ENCODE data around the gene WWOX. TPM values are rescaled to one million over a fixed set of nuclear protein-coding genes. Genes with fewer than 3 reads are reported as not detected.

WWOX gene
- total and polyA plus RNA-seq, 3 donors from 2014 or later = 20.6 to 76.7 (median 64.1) TPM

DNA sequence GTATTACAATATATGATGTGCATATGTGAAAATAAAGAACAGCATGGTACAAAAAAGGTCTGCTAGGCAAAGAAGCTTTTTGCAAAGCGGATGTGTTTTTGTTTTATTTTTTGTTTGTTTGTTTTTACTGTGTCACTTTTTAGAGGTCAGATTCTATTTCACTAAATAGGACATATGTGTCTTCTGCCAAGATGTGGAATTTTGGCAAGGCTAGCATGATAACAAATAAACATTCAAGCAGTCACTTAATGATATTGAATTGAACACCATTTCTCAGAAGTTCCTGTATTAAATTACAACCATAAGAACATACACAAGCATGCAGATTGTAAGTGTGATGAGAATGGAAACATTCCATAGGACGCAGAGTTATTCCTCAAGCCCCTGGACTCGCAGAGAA, 492.7 kb downstream of the WWOX start:
- DNase-seq = no peak
- TF ChIP-seq CTCF (IDR thresholded peaks at IDR 0.05) (no peak), POLR2A (IDR thresholded peaks at IDR 0.05) (no peak)
- intact Hi-C loops (cut with DNase I; ENCODE audit: low total_unique reads) = no loop called here
- no peak overlapping the region for H3K27ac ChIP-seq
- 77 to 81% methylated on average over 3 of the region's 3 CpGs for WGBS, 2 donors
- H3K9me3 ChIP-seq = no peaks in the 10 kb centered on the region
- H3K4me3 ChIP-seq = no peak overlapping the region
- no peaks in the 10 kb centered on the region for H3K4me1 ChIP-seq
- no peaks in the 10 kb centered on the region for H3K36me3 ChIP-seq (ENCODE audit: low read depth, missing control alignments)
- no peaks in the 10 kb centered on the region for H3K27me3 ChIP-seq

DNA sequence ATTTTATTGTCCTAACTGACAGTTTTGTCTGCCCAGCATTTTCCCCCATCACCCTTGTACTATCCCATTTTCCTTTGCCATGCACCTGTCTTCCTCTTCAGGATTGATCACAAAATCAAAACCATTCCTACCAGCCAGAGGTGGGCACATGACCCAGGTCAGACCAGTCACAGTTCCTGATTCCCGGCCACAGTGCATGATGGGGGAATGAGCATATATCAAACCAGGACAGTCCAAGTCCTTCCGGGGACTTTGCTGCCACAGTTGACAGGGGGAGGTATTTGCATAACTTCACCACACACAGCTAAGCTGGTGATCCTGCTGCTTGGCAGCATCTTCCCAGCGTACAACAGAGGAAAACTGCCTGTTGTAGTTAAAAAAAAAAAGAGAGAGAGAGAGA, 493.9 kb downstream of the WWOX start:
- WGBS, 2 donors = 79 to 86% methylated on average over 3 of the region's 3 CpGs
- no peak for DNase-seq
- no peaks in the 10 kb centered on the region for H3K9me3 ChIP-seq
- no peak overlapping the region for H3K4me3 ChIP-seq
- intact Hi-C loops (cut with DNase I; ENCODE audit: low total_unique reads) = no loop called here
- no peaks in the 10 kb centered on the region for H3K4me1 ChIP-seq
- no peak for TF ChIP-seq CTCF (IDR thresholded peaks at IDR 0.05)
- TF ChIP-seq POLR2A (IDR thresholded peaks at IDR 0.05) = no peak
- H3K27ac ChIP-seq = no peak overlapping the region
- no peaks in the 10 kb centered on the region for H3K27me3 ChIP-seq
- no peaks in the 10 kb centered on the region for H3K36me3 ChIP-seq (ENCODE audit: low read depth, missing control alignments)

- DNase-seq = no peak
- no peaks in the 10 kb centered on the region for H3K4me1 ChIP-seq
Observed at GRCh38 chr16:78594191-78594590, 494.7 kb downstream of the WWOX start.

DNA sequence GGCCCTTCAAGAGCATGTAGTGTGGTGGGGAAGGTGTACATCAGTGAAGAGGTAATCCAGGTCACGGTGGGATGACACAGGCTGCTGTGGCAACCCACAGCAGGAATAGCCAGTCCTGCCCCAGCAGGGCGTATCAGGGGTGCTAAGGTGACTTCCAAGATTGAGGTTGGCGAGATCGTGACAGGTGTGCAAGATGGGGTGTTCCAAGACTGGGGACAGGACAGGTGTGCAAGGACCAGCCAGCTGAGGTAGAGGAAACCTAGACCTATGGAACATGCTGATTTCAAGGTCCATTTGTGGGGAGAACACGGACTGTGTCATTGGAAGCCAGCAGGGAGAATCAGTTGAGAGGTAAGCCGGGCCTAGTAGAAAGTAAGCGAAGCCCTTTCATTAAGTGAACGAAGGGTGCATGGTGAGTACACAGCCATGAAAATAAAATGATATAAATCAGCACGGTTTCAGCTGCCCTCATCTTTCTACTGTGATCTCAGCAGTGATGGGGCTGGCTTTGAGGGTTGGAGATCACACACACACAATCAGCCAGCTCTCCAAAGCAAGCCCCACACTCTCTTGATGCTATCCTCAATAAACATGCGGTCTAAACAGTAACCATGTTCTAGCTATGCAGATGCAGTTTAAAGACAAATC, 497.0 kb downstream of the WWOX start:
- intact Hi-C loops (cut with DNase I; ENCODE audit: low total_unique reads) = no loop called here

More at GRCh38 chr16:78594191-78594590, 494.7 kb downstream of the WWOX start:
- 78 to 80% methylated on average over 7 of the region's 7 CpGs for WGBS, 2 donors
- intact Hi-C loops (cut with DNase I; ENCODE audit: low total_unique reads) = no loop called here
- TF ChIP-seq CTCF (IDR thresholded peaks at IDR 0.05) (no peak), POLR2A (IDR thresholded peaks at IDR 0.05) (no peak)
- Histone ChIP-seq H3K4me3 (no peak overlapping the region), H3K36me3 (ENCODE audit: low read depth, missing control alignments) (no peaks in the 10 kb centered on the region), H3K27ac (no peak overlapping the region), H3K27me3 (no peaks in the 10 kb centered on the region), H3K9me3 (no peaks in the 10 kb centered on the region)

More for the DNA sequence above, 497.0 kb downstream of the WWOX start:
- no peak for DNase-seq
- Histone ChIP-seq H3K36me3 (ENCODE audit: low read depth, missing control alignments) (no peaks in the 10 kb centered on the region), H3K9me3 (no peaks in the 10 kb centered on the region), H3K27ac (no peak overlapping the region), H3K4me1 (no peaks in the 10 kb centered on the region), H3K27me3 (no peaks in the 10 kb centered on the region), H3K4me3 (no peak overlapping the region)
- WGBS, 2 donors = 94 to 95% methylated on average over 10 of the region's 10 CpGs
- TF ChIP-seq POLR2A (IDR thresholded peaks at IDR 0.05) (no peak), CTCF (IDR thresholded peaks at IDR 0.05) (no peak)
